ENCODE results near the gene BPIFA2. TPM values are rescaled to one million over a fixed set of nuclear protein-coding genes. Genes with fewer than 3 reads are reported as not detected.

The BPIFA2 gene
- total RNA-seq, 4 donors from 2014 or later, result not detected

DNA sequence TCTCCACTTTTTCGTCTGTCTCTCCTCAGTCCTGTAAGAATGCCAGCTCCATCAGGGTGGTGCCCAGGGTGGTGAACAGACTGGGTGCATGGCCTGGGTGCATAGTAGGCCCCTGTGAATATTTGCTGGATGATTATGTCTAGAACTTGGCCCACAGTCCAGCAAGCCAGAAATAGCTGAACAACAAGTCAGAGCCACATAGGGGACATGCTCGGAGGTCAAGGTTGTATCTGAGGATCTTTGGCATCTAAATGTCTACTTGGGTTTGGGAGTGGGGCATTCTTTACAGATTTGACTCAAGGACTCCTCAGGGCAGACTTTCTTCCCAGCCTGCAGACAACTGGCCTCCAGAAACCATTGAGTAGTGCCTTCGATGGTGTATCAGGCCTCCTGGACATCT, 31.1 kb downstream of the BPIFA2 start:
- H3K4me1 ChIP-seq, result no peaks in the 10 kb centered on the region
- in situ Hi-C loops (cut with MboI; ENCODE audit: low pct_ligation_motif_present in 1 of 4, low pct_unique_long_range_greater_than_20kb in 1 of 4, low sequenced_read_pairs in 3 of 4), result no loop called here
- no peak for DNase-seq
- H3K27ac ChIP-seq, result no peak overlapping the region
- intact Hi-C loops (cut with DNase I; ENCODE audit: low total_unique reads), result no loop called here
- TF ChIP-seq POLR2AphosphoS5 (IDR thresholded peaks at IDR 0.05) (no peak), POLR2A (IDR thresholded peaks at IDR 0.05) (no peak), EP300 (IDR thresholded peaks at IDR 0.05; ENCODE audit: low read depth) (no peak)
- TF ChIP-seq, protein P1, sequence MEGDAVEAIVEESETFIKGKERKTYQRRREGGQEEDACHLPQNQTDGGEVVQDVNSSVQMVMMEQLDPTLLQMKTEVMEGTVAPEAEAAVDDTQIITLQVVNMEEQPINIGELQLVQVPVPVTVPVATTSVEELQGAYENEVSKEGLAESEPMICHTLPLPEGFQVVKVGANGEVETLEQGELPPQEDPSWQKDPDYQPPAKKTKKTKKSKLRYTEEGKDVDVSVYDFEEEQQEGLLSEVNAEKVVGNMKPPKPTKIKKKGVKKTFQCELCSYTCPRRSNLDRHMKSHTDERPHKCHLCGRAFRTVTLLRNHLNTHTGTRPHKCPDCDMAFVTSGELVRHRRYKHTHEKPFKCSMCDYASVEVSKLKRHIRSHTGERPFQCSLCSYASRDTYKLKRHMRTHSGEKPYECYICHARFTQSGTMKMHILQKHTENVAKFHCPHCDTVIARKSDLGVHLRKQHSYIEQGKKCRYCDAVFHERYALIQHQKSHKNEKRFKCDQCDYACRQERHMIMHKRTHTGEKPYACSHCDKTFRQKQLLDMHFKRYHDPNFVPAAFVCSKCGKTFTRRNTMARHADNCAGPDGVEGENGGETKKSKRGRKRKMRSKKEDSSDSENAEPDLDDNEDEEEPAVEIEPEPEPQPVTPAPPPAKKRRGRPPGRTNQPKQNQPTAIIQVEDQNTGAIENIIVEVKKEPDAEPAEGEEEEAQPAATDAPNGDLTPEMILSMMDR (IDR thresholded peaks at IDR 0.05), result no peak
- no peaks in the 10 kb centered on the region for H3K9me3 ChIP-seq
- H3K4me3 ChIP-seq, result no peak overlapping the region
- H3K27me3 ChIP-seq, result no peaks in the 10 kb centered on the region
- no peaks in the 10 kb centered on the region for H3K36me3 ChIP-seq
- 87% methylated on average over 3 of the region's 3 CpGs; no CpG with 5 or more reads in 1 of the 2 donors for WGBS, 2 donors (ENCODE audit: low coverage in 1 of 2)

DNA sequence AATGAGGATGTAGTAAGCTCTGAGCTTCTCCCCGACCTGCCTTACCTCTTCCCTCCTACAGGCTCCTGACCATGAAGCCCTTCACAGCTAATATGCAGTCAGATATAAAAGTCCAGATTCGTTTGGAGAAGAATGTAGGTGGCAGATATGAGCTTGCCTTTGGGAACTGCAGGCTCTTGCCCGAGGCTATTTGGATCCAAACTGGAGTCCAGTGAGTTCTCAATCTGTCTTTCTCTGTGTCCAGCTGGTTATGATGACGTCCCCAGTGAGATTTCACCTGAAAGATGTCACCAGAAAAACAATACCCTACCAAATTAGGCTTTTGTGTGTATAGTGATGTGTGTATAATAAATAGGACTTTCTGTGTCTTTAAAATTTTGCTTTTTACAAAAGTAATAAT, 34.5 kb downstream of the BPIFA2 start:
- Histone ChIP-seq H3K4me1 (no peaks in the 10 kb centered on the region), H3K4me3 (no peak overlapping the region), H3K27ac (no peak overlapping the region), H3K36me3 (no peaks in the 10 kb centered on the region), H3K27me3 (no peaks in the 10 kb centered on the region), H3K9me3 (no peaks in the 10 kb centered on the region)
- intact Hi-C loops (cut with DNase I; ENCODE audit: low total_unique reads), result no loop called here
- WGBS, 2 donors (ENCODE audit: low coverage in 1 of 2), result 50 to 58% methylated on average over 4 of the region's 4 CpGs
- no peak for DNase-seq
- in situ Hi-C loops (cut with MboI; ENCODE audit: low pct_ligation_motif_present in 1 of 4, low pct_unique_long_range_greater_than_20kb in 1 of 4, low sequenced_read_pairs in 3 of 4), result no loop called here
- TF ChIP-seq EP300 (IDR thresholded peaks at IDR 0.05; ENCODE audit: low read depth), result no peak
- no peak for TF ChIP-seq POLR2AphosphoS5 (IDR thresholded peaks at IDR 0.05)
- TF ChIP-seq, protein P1 (IDR thresholded peaks at IDR 0.05), result no peak
- no peak for TF ChIP-seq POLR2A (IDR thresholded peaks at IDR 0.05)

DNA sequence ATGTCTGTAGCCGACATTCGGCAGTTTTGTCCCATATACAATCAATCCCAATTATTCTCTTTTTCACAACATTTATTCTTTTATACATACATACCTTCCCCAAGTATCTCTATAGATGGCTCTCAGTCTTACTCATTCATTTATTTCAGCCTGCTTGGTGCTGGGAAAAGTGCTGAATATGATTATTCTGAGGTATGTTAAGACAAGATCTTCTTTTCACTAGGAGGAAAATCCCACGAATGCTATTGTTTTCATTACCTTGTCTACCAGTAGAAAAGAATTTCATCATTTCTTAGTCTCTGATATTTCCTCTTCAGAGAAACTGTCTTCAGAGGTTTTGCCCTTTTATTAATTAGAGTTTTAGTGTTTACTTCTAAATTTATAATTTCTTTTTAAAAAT, 35.5 kb downstream of the BPIFA2 start:
- no peak overlapping the region for H3K4me3 ChIP-seq
- no peaks in the 10 kb centered on the region for H3K9me3 ChIP-seq
- DNase-seq, result no peak
- no peak overlapping the region for H3K27ac ChIP-seq
- H3K27me3 ChIP-seq, result no peaks in the 10 kb centered on the region
- H3K36me3 ChIP-seq, result no peaks in the 10 kb centered on the region
- intact Hi-C loops (cut with DNase I; ENCODE audit: low total_unique reads) (no loop called here), in situ Hi-C loops (cut with MboI; ENCODE audit: low pct_ligation_motif_present in 1 of 4, low pct_unique_long_range_greater_than_20kb in 1 of 4, low sequenced_read_pairs in 3 of 4) (no loop called here)
- 85 to 86% methylated on average over 3 of the region's 3 CpGs for WGBS, 2 donors (ENCODE audit: low coverage in 1 of 2)
- H3K4me1 ChIP-seq, result no peaks in the 10 kb centered on the region
- no peak for TF ChIP-seq POLR2AphosphoS5 (IDR thresholded peaks at IDR 0.05)
- no peak for TF ChIP-seq EP300 (IDR thresholded peaks at IDR 0.05; ENCODE audit: low read depth)
- TF ChIP-seq, protein P1 (IDR thresholded peaks at IDR 0.05), result no peak
- no peak for TF ChIP-seq POLR2A (IDR thresholded peaks at IDR 0.05)

GRCh38 chr20:33209789-33210188, 41.8 kb downstream of the BPIFA2 start:
- WGBS, 2 donors (ENCODE audit: low coverage in 1 of 2), result 7 to 9% methylated on average over 3 to 13 of the region's 13 CpGs

More at GRCh38 chr20:33209789-33210188, 41.8 kb downstream of the BPIFA2 start:
- Histone ChIP-seq H3K4me1 (no peaks in the 10 kb centered on the region), H3K36me3 (no peaks in the 10 kb centered on the region), H3K27ac (no peak overlapping the region), H3K9me3 (no peaks in the 10 kb centered on the region), H3K4me3 (no peak overlapping the region), H3K27me3 (peaks cover 15% of the 10 kb centered on the region)
- TF ChIP-seq POLR2AphosphoS5 (IDR thresholded peaks at IDR 0.05) (no peak), POLR2A (IDR thresholded peaks at IDR 0.05) (no peak), EP300 (IDR thresholded peaks at IDR 0.05; ENCODE audit: low read depth) (no peak)
- TF ChIP-seq, protein P1 (IDR thresholded peaks at IDR 0.05), result no peak
- peak; percentile 56 for DNase-seq
- in situ Hi-C loops (cut with MboI; ENCODE audit: low pct_ligation_motif_present in 1 of 4, low pct_unique_long_range_greater_than_20kb in 1 of 4, low sequenced_read_pairs in 3 of 4) (no loop called here), intact Hi-C loops (cut with DNase I; ENCODE audit: low total_unique reads) (no loop called here)
